Body of pancreas (tissue), 4 donors: ENCODE data around the gene IL21.

ENCODE experiments used
- POLR2A ChIP-seq, 3 donors: fragments of 450-650 bp; IDR thresholded peaks; one replicate each; pipeline ENCODE4 v1.6.1; 2016; ENCODE audit warnings: antibody characterized with exemption in 3 of 3, mild to moderate bottlenecking in 2 of 3
- TF ChIP-seq, protein P1 (sequence below), 7 experiments: fragments of 450-650 bp in 4 of 7; fragments of 200-600 bp in 3 of 7; sonication (generic) in 3 of 7; IDR thresholded peaks; one replicate each; pipeline ENCODE4 v1.5.1; 2016 to 2019; ENCODE audit warnings: antibody characterized with exemption in 7 of 7

DNA sequence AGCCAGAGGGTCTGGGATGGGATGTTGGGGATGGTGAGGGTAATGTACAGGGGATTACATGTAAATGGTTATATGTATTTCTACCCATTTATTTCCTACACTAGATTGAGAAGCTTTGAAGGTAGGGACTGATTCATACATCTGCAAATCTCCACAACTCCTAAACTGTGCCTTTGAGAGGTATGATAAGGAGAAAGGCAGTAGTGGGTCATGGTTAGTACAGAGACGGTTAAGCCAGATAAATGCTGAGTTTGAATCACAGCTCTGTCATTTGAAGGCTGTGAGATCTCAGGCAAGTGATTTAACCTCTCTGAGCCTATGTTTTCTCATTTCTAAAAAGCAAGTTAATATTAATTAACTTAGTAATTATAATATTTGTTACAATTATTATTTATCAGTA lies 29.3 kb upstream of the IL21 start:
- TF ChIP-seq, protein P1, sequence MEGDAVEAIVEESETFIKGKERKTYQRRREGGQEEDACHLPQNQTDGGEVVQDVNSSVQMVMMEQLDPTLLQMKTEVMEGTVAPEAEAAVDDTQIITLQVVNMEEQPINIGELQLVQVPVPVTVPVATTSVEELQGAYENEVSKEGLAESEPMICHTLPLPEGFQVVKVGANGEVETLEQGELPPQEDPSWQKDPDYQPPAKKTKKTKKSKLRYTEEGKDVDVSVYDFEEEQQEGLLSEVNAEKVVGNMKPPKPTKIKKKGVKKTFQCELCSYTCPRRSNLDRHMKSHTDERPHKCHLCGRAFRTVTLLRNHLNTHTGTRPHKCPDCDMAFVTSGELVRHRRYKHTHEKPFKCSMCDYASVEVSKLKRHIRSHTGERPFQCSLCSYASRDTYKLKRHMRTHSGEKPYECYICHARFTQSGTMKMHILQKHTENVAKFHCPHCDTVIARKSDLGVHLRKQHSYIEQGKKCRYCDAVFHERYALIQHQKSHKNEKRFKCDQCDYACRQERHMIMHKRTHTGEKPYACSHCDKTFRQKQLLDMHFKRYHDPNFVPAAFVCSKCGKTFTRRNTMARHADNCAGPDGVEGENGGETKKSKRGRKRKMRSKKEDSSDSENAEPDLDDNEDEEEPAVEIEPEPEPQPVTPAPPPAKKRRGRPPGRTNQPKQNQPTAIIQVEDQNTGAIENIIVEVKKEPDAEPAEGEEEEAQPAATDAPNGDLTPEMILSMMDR (IDR thresholded peaks at IDR 0.05) = no peak
- TF ChIP-seq POLR2A (IDR thresholded peaks at IDR 0.05) = no peak
